ENCODE data around the gene ITGB6. TPM values are rescaled to one million over a fixed set of nuclear protein-coding genes. Genes with fewer than 3 reads are reported as not detected.

The ITGB6 gene
- total and polyA plus RNA-seq, 10 of the 15 experiments (the other 5 are each of a cell fraction or from before 2014, with no cell fraction given), result 0.04 TPM; not detected in 9

GRCh38 chr2:160224060-160224459 lies 24.0 kb upstream of the ITGB6 start (continued):
- TF ChIP-seq E2F8 (IDR thresholded peaks at IDR 0.05; ENCODE audit: low read depth, partially characterized antibody) (no peak), RELB (IDR thresholded peaks at IDR 0.05; ENCODE audit: low read depth) (peak; percentile 62), MTA2 (IDR thresholded peaks at IDR 0.05; ENCODE audit: low read depth) (peak; percentile 63), SRF (IDR thresholded peaks at IDR 0.05; ENCODE audit: low read depth in 2 of 2, low read length in 2 of 2) (0 out of 4 replicates have a peak, but pooled peaks of 1 of the 2 experiments have one; percentile 46), RB1 (IDR thresholded peaks at IDR 0.05; ENCODE audit: borderline replicate concordance) (no peak), NFYB (IDR thresholded peaks at IDR 0.05; ENCODE audit: insufficient read depth, low read depth, low read length) (no peak), BCL3 (IDR thresholded peaks at IDR 0.05; ENCODE audit: borderline replicate concordance, insufficient read depth, low read depth, low read length, poor library complexity, severe bottlenecking) (no peak), NR2F1 (conservative IDR thresholded peaks at IDR 0.05) (no peak; the same call in 1 of the 2 replicates), EED (IDR thresholded peaks at IDR 0.05; ENCODE audit: low read depth) (peak; percentile 94), ZNF217 (IDR thresholded peaks at IDR 0.05) (peak; percentile 40; the same call in 1 of the 2 replicates), SKIL (IDR thresholded peaks at IDR 0.05; ENCODE audit: low read depth, poor library complexity, severe bottlenecking) (peak; percentile 48)

Data from GM12878 (cell line).